HepG2 (cell line): ENCODE results near the gene RNF168. TPM values are rescaled to one million over a fixed set of nuclear protein-coding genes. Genes with fewer than 3 reads are reported as not detected.

ENCODE experiments used
- BORCS8-MEF2B ChIP-seq: sonication (generic); formaldehyde crosslinking; IDR thresholded peaks from 2 replicates; pipeline ENCODE4 v1.8.0; 2022; ENCODE audit warnings: mild to moderate bottlenecking, missing genetic modification reagents
- HDAC1 ChIP-seq: sonication (generic); formaldehyde crosslinking; IDR thresholded peaks from 2 replicates; pipeline ENCODE4 v1.5.1; 2020; ENCODE audit warnings: mild to moderate bottlenecking, missing genetic modification reagents
- ISL2 ChIP-seq: sonication (generic); formaldehyde crosslinking; IDR thresholded peaks from 2 replicates; pipeline ENCODE4 v1.5.0; 2020; ENCODE audit warnings: missing genetic modification reagents
- JDP2 ChIP-seq: sonication (generic); formaldehyde crosslinking; IDR thresholded peaks from 2 replicates; pipeline ENCODE4 v1.8.1; 2022; ENCODE audit warnings: missing genetic modification reagents, borderline replicate concordance
- REXO4 ChIP-seq: sonication (generic); formaldehyde crosslinking; IDR thresholded peaks from 2 replicates; pipeline ENCODE4 v1.8.0; 2022; ENCODE audit warnings: missing genetic modification reagents, mild to moderate bottlenecking, borderline replicate concordance
- RFX5 ChIP-seq: IDR thresholded peaks from 2 replicates; pipeline ENCODE4 v1.6.1; 2011; ENCODE audit warnings: low read depth, low read length, improper control_type of control experiment
- SALL2 ChIP-seq: sonication (generic); formaldehyde crosslinking; IDR thresholded peaks from 2 replicates; pipeline ENCODE4 v1.8.1; 2023; ENCODE audit warnings: mild to moderate bottlenecking, missing genetic modification reagents, inconsistent platforms
- SCMH1 ChIP-seq: sonication (generic); formaldehyde crosslinking; IDR thresholded peaks from 2 replicates; pipeline ENCODE4 v1.9.0; 2021; ENCODE audit warnings: missing genetic modification reagents, mild to moderate bottlenecking, borderline replicate concordance
- ZFP1 ChIP-seq: IDR thresholded peaks from 2 replicates; pipeline ENCODE4 v1.6.1; 2016
- ZNF451 ChIP-seq: sonication (generic); formaldehyde crosslinking; IDR thresholded peaks from 2 replicates; pipeline ENCODE4 v1.5.0; 2020; ENCODE audit warnings: mild to moderate bottlenecking, missing genetic modification reagents
- ZNF614 ChIP-seq: IDR thresholded peaks from 2 replicates; pipeline ENCODE4 v1.6.1; 2018; ENCODE audit warnings: missing biosample characterization, missing genetic modification reagents, inconsistent platforms, borderline replicate concordance
- ZNF629 ChIP-seq: sonication (generic); formaldehyde crosslinking; conservative IDR thresholded peaks from 2 replicates; pipeline ENCODE4 v1.5.0; 2020; ENCODE audit warnings: missing genetic modification reagents
- ZNF672 ChIP-seq: sonication (generic); formaldehyde crosslinking; IDR thresholded peaks from 2 replicates; pipeline ENCODE4 v1.8.1; 2022; ENCODE audit warnings: missing genetic modification reagents
- polyA plus RNA-seq, 8 experiments: library from polyadenylated mRNA; depleted of rRNA in 3 of 8; stranded (reverse) in 7 of 8; unstranded in 1 of 8; fragments of >200 nt; fragmentation: Illumina TruSeq in 4 of 8; extraction: Trizol in 4 of 8; gene quantifications; 2 replicates each; pipeline versions ENCODE4 v1.2.1 to v1.2.3, GENCODE V29; 2011 to 2016; ENCODE audit warnings: low read depth in 4 of 8, missing spikeins in 1 of 8, mixed read lengths in 1 of 8; ENCODE audit not compliant: insufficient read depth in 1 of 8
- total RNA-seq, 5 experiments: library from RNA; depleted of rRNA; stranded (reverse); fragments of >200 nt; fragmentation: Illumina TruSeq; extraction: Trizol; gene quantifications; 2 replicates each; pipeline ENCODE4 v1.2.3, GENCODE V29; 2016; ENCODE audit warnings: low read depth in 1 of 5
- TF ChIP-seq, protein P1 (sequence below): sonication (generic); formaldehyde crosslinking; IDR thresholded peaks from 2 replicates; pipeline ENCODE4 v1.4.0; 2020; ENCODE audit warnings: missing genetic modification reagents, borderline replicate concordance
- TF ChIP-seq, protein P2 (sequence below): sonication (generic); formaldehyde crosslinking; IDR thresholded peaks from 2 replicates; pipeline ENCODE4 v1.8.0; 2022; ENCODE audit warnings: mild to moderate bottlenecking, missing genetic modification reagents, borderline replicate concordance
- TF ChIP-seq, protein P3 (sequence below): sonication (generic); formaldehyde crosslinking; conservative IDR thresholded peaks from 2 replicates; pipeline ENCODE4 v1.8.0; 2022; ENCODE audit warnings: mild to moderate bottlenecking, moderate library complexity, missing genetic modification reagents
- TF ChIP-seq, protein P4 (sequence below): sonication (generic); formaldehyde crosslinking; IDR thresholded peaks from 2 replicates; pipeline ENCODE4 v1.4.0; 2020; ENCODE audit warnings: mild to moderate bottlenecking, low read depth, missing genetic modification reagents

The RNF168 gene
- total and polyA plus RNA-seq, 2 of the 13 experiments (the other 11 are each of a cell fraction or from before 2014, with no cell fraction given), result 3.7 to 22.9 TPM

DNA sequence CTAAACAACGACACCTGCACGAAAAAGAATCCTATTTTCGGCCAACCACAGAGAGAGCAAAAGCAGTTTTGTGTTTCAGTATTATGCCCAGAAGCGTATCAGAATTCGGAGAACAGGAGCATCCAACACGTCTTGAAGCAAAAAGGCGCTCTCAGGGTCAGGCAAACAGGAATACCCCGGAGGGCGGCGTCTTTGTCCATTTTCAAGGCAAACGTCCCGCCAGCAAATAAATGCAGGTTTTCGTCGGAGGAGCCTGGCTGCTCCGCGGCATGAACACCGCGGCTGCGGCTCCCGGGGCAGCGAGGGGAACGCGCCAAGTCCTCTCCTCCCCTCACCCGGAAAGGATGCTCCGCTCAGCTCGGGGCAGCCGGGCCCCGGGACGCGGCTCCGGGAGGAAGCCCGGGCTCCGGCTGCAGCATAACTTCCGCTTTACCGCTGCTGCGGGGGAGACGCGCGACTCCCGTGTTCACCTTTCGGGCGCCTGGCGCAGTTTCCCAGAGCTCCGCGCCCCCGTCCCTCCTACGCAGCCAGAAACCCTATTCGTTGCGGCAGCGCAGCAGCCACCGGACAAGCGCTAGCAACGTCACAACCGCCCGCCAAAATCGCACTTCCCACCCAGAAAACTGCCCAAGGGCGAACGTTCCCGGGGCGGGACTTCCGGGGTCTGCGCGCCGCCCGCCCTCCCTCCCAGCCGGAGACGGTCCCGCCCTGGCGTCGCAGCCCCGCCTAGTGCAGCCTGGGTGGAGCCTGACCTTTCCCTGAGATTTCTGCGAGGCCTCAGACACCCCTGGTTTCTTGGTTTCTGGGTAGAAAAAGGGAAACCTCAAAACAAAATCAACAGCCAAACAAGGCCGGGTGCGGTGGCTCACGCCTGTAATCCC is at the start of gene RNF168 (continued):
- TF ChIP-seq, protein P1, sequence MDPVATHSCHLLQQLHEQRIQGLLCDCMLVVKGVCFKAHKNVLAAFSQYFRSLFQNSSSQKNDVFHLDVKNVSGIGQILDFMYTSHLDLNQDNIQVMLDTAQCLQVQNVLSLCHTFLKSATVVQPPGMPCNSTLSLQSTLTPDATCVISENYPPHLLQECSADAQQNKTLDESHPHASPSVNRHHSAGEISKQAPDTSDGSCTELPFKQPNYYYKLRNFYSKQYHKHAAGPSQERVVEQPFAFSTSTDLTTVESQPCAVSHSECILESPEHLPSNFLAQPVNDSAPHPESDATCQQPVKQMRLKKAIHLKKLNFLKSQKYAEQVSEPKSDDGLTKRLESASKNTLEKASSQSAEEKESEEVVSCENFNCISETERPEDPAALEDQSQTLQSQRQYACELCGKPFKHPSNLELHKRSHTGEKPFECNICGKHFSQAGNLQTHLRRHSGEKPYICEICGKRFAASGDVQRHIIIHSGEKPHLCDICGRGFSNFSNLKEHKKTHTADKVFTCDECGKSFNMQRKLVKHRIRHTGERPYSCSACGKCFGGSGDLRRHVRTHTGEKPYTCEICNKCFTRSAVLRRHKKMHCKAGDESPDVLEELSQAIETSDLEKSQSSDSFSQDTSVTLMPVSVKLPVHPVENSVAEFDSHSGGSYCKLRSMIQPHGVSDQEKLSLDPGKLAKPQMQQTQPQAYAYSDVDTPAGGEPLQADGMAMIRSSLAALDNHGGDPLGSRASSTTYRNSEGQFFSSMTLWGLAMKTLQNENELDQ (CRISPR knock-in tag), result no peak
- TF ChIP-seq, protein P2, sequence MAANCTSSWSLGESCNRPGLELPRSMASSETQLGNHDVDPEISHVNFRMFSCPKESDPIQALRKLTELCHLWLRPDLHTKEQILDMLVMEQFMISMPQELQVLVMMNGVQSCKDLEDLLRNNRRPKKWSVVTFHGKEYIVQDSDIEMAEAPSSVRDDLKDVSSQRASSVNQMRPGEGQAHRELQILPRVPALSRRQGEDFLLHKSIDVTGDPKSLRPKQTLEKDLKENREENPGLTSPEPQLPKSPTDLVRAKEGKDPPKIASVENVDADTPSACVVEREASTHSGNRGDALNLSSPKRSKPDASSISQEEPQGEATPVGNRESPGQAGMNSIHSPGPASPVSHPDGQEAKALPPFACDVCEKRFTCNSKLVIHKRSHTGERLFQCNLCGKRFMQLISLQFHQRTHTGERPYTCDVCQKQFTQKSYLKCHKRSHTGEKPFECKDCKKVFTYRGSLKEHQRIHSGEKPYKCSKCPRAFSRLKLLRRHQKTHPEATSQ, result no peak
- TF ChIP-seq ZNF672 (no peak), ZNF629 (CRISPR knock-in tag) (no peak; the same call in 1 of the 2 replicates), ISL2 (peak; percentile 84), SCMH1 (CRISPR knock-in tag) (no peak), ZNF451 (CRISPR knock-in tag) (peak; percentile 50; the same call in 1 of the 2 replicates), SALL2 (CRISPR knock-in tag) (no peak; the same call in 1 of the 2 replicates), HDAC1 (CRISPR knock-in tag) (peak; percentile 91), ZFP1 (no peak; the same call in 1 of the 2 replicates), RFX5 (no peak), BORCS8-MEF2B (CRISPR knock-in tag) (peak; percentile 80; the same call in 1 of the 2 replicates), ZNF614 (CRISPR knock-in tag) (peak; percentile 64; the same call in 1 of the 2 replicates), JDP2 (no peak), REXO4 (CRISPR knock-in tag) (no peak)
- TF ChIP-seq, protein P3, sequence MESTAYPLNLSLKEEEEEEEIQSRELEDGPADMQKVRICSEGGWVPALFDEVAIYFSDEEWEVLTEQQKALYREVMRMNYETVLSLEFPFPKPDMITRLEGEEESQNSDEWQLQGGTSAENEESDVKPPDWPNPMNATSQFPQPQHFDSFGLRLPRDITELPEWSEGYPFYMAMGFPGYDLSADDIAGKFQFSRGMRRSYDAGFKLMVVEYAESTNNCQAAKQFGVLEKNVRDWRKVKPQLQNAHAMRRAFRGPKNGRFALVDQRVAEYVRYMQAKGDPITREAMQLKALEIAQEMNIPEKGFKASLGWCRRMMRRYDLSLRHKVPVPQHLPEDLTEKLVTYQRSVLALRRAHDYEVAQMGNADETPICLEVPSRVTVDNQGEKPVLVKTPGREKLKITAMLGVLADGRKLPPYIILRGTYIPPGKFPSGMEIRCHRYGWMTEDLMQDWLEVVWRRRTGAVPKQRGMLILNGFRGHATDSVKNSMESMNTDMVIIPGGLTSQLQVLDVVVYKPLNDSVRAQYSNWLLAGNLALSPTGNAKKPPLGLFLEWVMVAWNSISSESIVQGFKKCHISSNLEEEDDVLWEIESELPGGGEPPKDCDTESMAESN (CRISPR knock-in tag), result peak; percentile 62; the same call in 1 of the 2 replicates
- TF ChIP-seq, protein P4, sequence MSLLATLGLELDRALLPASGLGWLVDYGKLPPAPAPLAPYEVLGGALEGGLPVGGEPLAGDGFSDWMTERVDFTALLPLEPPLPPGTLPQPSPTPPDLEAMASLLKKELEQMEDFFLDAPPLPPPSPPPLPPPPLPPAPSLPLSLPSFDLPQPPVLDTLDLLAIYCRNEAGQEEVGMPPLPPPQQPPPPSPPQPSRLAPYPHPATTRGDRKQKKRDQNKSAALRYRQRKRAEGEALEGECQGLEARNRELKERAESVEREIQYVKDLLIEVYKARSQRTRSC, result 0 out of 2 replicates have a peak, but pooled peaks have one; percentile 30
